K562 (cell line): ENCODE results near the gene RNPEPL1.

ENCODE experiments used
- CHD2 ChIP-seq: IDR thresholded peaks from 2 replicates; pipeline ENCODE4 v1.6.1; 2011; ENCODE audit warnings: low read depth, low read length
- GATAD2A ChIP-seq: fragments of 450-650 bp; IDR thresholded peaks from 2 replicates; pipeline ENCODE4 v1.6.1; 2017
- NFATC3 ChIP-seq: fragments of 450-650 bp; IDR thresholded peaks from 2 replicates; pipeline ENCODE4 v1.6.1; 2017; ENCODE audit warnings: mild to moderate bottlenecking
- POLR2AphosphoS5 ChIP-seq: IDR thresholded peaks from 2 replicates; pipeline ENCODE4 v1.6.1; 2011; ENCODE audit warnings: mild to moderate bottlenecking, low read depth, low read length, moderate library complexity; ENCODE audit not compliant: control insufficient read depth, insufficient read depth
- SMC3 ChIP-seq: conservative IDR thresholded peaks from 2 replicates; pipeline ENCODE4 v1.6.1; 2011; ENCODE audit warnings: low read depth, low read length, improper control_type of control experiment; ENCODE audit not compliant: insufficient read depth
- ZNF197 ChIP-seq: fragments of 200-800 bp; sonication (Bioruptor generic); IDR thresholded peaks from 2 replicates; pipeline ENCODE4 v1.6.1; 2016; ENCODE audit warnings: low read depth, missing genetic modification characterization, missing compliant biosample characterization
- ZNF764 ChIP-seq: fragments of 250-450 bp; sonication (Bioruptor Pico); IDR thresholded peaks from 2 replicates; pipeline ENCODE4 v1.4.0; 2020; ENCODE audit warnings: low read depth, mild to moderate bottlenecking, moderate library complexity
- ZNF830 ChIP-seq: fragments of 250-450 bp; sonication (Bioruptor Pico); IDR thresholded peaks from 2 replicates; pipeline ENCODE4 v1.5.0; 2021; ENCODE audit warnings: mild to moderate bottlenecking
- TF ChIP-seq, protein P1 (sequence below), 3 experiments: IDR thresholded peaks in 2 of 3; conservative IDR thresholded peaks in 1 of 3; 2 replicates each; pipeline ENCODE4 v1.5.1; 2011 to 2012; ENCODE audit warnings: low read length in 3 of 3, mild to moderate bottlenecking in 3 of 3, control low read depth in 2 of 3, improper control_type of control experiment in 1 of 3, inconsistent platforms in 1 of 3, low read depth in 1 of 3, mixed read lengths in 1 of 3, moderate library complexity in 1 of 3; ENCODE audit not compliant: insufficient read depth in 2 of 3

DNA sequence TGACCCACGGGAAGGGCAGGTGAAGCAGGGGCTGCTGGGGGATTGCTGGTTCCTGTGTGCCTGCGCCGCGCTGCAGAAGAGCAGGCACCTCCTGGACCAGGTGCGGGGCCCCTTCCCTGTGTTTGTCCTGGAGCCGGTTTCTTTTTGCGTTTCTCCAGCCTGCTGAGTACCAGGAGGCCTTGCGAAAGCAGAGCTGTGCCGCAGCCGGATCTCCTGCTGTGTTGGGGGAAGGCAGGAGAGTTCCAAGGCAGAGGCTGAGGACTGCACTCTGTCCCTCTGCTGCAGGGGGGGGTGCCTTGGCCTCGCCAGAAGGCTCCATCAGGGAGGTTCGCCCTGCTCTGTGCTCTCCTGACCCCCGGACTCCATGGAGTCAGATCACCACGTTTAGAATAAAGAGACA, 21.1 kb downstream of the RNPEPL1 start:
- TF ChIP-seq POLR2AphosphoS5: no peak
- TF ChIP-seq SMC3: no peak
- no peak for TF ChIP-seq CHD2
- no peak for TF ChIP-seq GATAD2A
- no peak for TF ChIP-seq NFATC3
- no peak for TF ChIP-seq ZNF197
- no peak for TF ChIP-seq ZNF830 (CRISPR knock-in tag)
- TF ChIP-seq, protein P1, sequence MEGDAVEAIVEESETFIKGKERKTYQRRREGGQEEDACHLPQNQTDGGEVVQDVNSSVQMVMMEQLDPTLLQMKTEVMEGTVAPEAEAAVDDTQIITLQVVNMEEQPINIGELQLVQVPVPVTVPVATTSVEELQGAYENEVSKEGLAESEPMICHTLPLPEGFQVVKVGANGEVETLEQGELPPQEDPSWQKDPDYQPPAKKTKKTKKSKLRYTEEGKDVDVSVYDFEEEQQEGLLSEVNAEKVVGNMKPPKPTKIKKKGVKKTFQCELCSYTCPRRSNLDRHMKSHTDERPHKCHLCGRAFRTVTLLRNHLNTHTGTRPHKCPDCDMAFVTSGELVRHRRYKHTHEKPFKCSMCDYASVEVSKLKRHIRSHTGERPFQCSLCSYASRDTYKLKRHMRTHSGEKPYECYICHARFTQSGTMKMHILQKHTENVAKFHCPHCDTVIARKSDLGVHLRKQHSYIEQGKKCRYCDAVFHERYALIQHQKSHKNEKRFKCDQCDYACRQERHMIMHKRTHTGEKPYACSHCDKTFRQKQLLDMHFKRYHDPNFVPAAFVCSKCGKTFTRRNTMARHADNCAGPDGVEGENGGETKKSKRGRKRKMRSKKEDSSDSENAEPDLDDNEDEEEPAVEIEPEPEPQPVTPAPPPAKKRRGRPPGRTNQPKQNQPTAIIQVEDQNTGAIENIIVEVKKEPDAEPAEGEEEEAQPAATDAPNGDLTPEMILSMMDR (IDR thresholded peaks at IDR 0.05 in 2 of 3, conservative IDR thresholded peaks at IDR 0.05 in 1 of 3; ENCODE audit: insufficient read depth in 2 of 3, low read depth in 1 of 3, low read length in 3 of 3): no peak
- no peak for TF ChIP-seq ZNF764 (CRISPR knock-in tag)
